T-cell (primary cell): ENCODE results near the gene ERN1. TPM values are rescaled to one million over a fixed set of nuclear protein-coding genes. Genes with fewer than 3 reads are reported as not detected.

Experiments
- ATAC-seq, 4 experiments: fragments of 200-7000 bp in 3 of 4; fragments of 150-1000 bp in 1 of 4; cut with Tn5 transposase; replicated peaks in 1 of 4; 1 replicate in 3 of 4; 2 replicates in 1 of 4; pipeline ENCODE4 v1.10.0; 2021; ENCODE audit warnings: moderate library complexity in 3 of 4, mild to moderate bottlenecking in 2 of 4, moderate number of reproducible peaks in 1 of 4
- CTCF ChIA-PET, 2 donors: fragments of 300-600 bp; sonication (Branson Sonifier 250); formaldehyde crosslinking; loops; one replicate each; lab custom pipeline; 2022; ENCODE audit warnings: antibody characterized with exemption in 2 of 2; lab: Charles Lee
- POLR2A ChIA-PET, 2 donors: fragments of 300-600 bp; sonication (Branson Sonifier 250); formaldehyde crosslinking; loops; one replicate each; lab custom pipeline; 2022; ENCODE audit warnings: antibody characterized with exemption in 2 of 2; lab: Charles Lee
- DNase-seq, 35 experiments: peaks; one replicate each; pipeline versions ENCODE4 v3.0.0 to v3.0.0-alpha.2; 2013 to 2023
- H3K27ac ChIP-seq: one replicate; pipeline ENCODE4 v1.5.1; 2013; ENCODE audit warnings: low read length
- H3K27me3 ChIP-seq, 2 experiments: replicated peaks in 1 of 2; 1 replicate in 1 of 2; 2 replicates in 1 of 2; pipeline versions ENCODE4 v1.6.1 to v1.7.0; 2013; ENCODE audit warnings: low read length in 1 of 2, mixed read lengths in 1 of 2; ENCODE audit not compliant: control insufficient read depth in 2 of 2, insufficient read depth in 2 of 2; ENCODE audit errors: extremely low read depth in 1 of 2
- H3K36me3 ChIP-seq, 2 donors: 1 replicate in 1 of 2; 2 replicates in 1 of 2; pipeline versions ENCODE4 v1.6.1 to v1.7.0; 2013; ENCODE audit warnings: low read length in 1 of 2; ENCODE audit not compliant: control insufficient read depth in 2 of 2, insufficient read depth in 1 of 2; ENCODE audit errors: extremely low read depth in 1 of 2
- H3K4me1 ChIP-seq, 2 experiments: 1 replicate in 1 of 2; 2 replicates in 1 of 2; pipeline versions ENCODE4 v1.6.1 to v1.7.0; 2013; ENCODE audit warnings: low read length in 2 of 2, mixed read lengths in 1 of 2; ENCODE audit not compliant: insufficient read depth in 2 of 2, control insufficient read depth in 1 of 2; ENCODE audit errors: extremely low read depth in 1 of 2
- H3K4me3 ChIP-seq, 2 donors: 1 replicate in 1 of 2; 2 replicates in 1 of 2; pipeline versions ENCODE4 v1.5.1 to v1.7.0; 2013; ENCODE audit warnings: mild to moderate bottlenecking in 2 of 2, low read length in 1 of 2, moderate library complexity in 1 of 2; ENCODE audit not compliant: control insufficient read depth in 1 of 2; ENCODE audit errors: extremely low read depth in 1 of 2
- H3K9me3 ChIP-seq: 2 replicates; pipeline ENCODE4 v1.7.0; 2013
- H3K27ac Mint-ChIP-seq, 2 donors: one replicate each; pipeline ENCODE4 v1.8.0; 2020 to 2021; ENCODE audit warnings: mild to moderate bottlenecking in 2 of 2, mixed read lengths in 2 of 2
- H3K27me3 Mint-ChIP-seq, 2 donors: one replicate each; pipeline ENCODE4 v1.8.0; 2021 to 2022; ENCODE audit warnings: mixed read lengths in 2 of 2
- H3K36me3 Mint-ChIP-seq: one replicate; pipeline ENCODE4 v1.8.0; 2021; ENCODE audit warnings: mixed read lengths
- H3K4me1 Mint-ChIP-seq, 3 donors: one replicate each; pipeline ENCODE4 v1.8.0; 2020 to 2022; ENCODE audit warnings: mixed read lengths in 3 of 3, mild to moderate bottlenecking in 1 of 3
- H3K4me3 Mint-ChIP-seq, 3 donors: one replicate each; pipeline ENCODE4 v1.8.0; 2020 to 2022; ENCODE audit warnings: mild to moderate bottlenecking in 3 of 3, mixed read lengths in 3 of 3, moderate library complexity in 3 of 3
- H3K9me3 Mint-ChIP-seq, 3 donors: one replicate each; pipeline ENCODE4 v1.8.0; 2020 to 2022; ENCODE audit warnings: mixed read lengths in 3 of 3
- WGBS: methylation state at CpG from one replicate; pipeline ENCODE4 v1.1.5; 2013; ENCODE audit warnings: missing lambda C conversion rate; ENCODE audit not compliant: insufficient coverage; 5-methylcytosine and 5-hydroxymethylcytosine counted together
- total RNA-seq, 35 experiments: library from RNA in 6 of 35; stranded (reverse) in 6 of 35; fragments of 120-200 nt in 1 of 35; gene quantifications; one replicate each; pipeline versions ENCODE4 v1.2.1 to v1.2.4 and lab custom pipeline; 2013 to 2026

ERN1 gene
- total RNA-seq, 5 donors from 2014 or later (not counting 1 experiment from before 2014, with no cell fraction given): 71.2 to 146 (median 112) TPM

GRCh38 chr17:64006361-64007088 is 123.4 kb downstream of the ERN1 start:
- Mint-ChIP-seq H3K27me3 (no peaks in the 10 kb centered on the region), H3K4me3 (no peak overlapping the region), H3K4me1 (peaks cover 49 to 65% (median 60%) of the 10 kb centered on the region in 3 donors), H3K27ac (peak overlapping the region; percentile 74 to 79), H3K36me3 (peaks cover 43% of the 10 kb centered on the region), H3K9me3 (no peaks in the 10 kb centered on the region)
- Histone ChIP-seq H3K4me3 (no peak overlapping the region), H3K36me3 (peaks cover 20 to 72% of the 10 kb centered on the region in 2 donors), H3K27me3 (no peaks in the 10 kb centered on the region), H3K4me1 (peaks cover 6 to 45% of the 10 kb centered on the region in 2 experiments), H3K27ac (no peak overlapping the region), H3K9me3 (no peaks in the 10 kb centered on the region)
- DNase-seq (peak in 1 of 35 experiments; percentile 19), ATAC-seq (no peak)
- POLR2A ChIA-PET: no interaction called here
- WGBS: 90% methylated on average over 12 of the region's 13 CpGs
- CTCF ChIA-PET: interaction anchor here in 1 of 2 donors (0.5 to 2.1 kb wide), 5 partner anchors 12 to 22 kb away, joined by 3 to 10 read pairs (median 6); partner anchors contain the start of gene ICAM2

DNA sequence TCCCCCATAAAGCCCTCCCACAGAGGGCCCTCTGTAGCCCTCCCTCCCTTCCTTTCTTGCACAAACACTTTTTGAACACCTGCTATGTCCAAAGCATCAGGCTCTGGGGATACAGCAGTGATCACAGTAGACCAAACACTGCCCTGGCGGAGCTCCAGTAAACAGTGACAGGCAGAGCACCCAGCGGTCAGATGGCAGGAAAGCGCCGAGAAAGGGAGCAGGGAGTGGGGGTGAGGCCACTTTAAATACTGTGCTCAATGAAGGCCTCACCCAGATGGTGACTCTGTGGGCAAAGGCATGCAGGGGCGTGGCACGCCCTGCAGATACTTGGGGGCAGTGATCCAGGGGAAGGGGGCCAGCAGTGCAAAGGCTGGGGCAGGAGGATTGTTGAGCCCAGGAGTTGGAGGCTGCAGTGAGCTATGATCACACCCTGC is 124.2 kb downstream of the ERN1 start:
- H3K36me3 ChIP-seq: peaks cover 20 to 70% of the 10 kb centered on the region in 2 donors
- WGBS: 90% methylated on average over 5 of the region's 6 CpGs
- ATAC-seq (no peak), DNase-seq (no peak)
- no peaks in the 10 kb centered on the region for H3K27me3 Mint-ChIP-seq
- H3K4me1 ChIP-seq: peaks cover 6 to 38% of the 10 kb centered on the region in 2 experiments
- H3K27ac Mint-ChIP-seq: peak overlapping the region; percentile 28 to 60
- CTCF ChIA-PET: interaction anchor here (0.5 to 2.1 kb wide), 4 partner anchors 12 to 23 kb away, joined by 5 to 10 read pairs (median 8); no protein-coding TSS in a partner anchor
- no peaks in the 10 kb centered on the region for H3K9me3 ChIP-seq
- no peak overlapping the region for H3K4me3 Mint-ChIP-seq
- POLR2A ChIA-PET: no interaction called here
- H3K4me1 Mint-ChIP-seq: peaks cover 41 to 58% (median 54%) of the 10 kb centered on the region in 3 donors
- H3K36me3 Mint-ChIP-seq: peaks cover 37% of the 10 kb centered on the region
- no peak overlapping the region for H3K27ac ChIP-seq
- no peaks in the 10 kb centered on the region for H3K9me3 Mint-ChIP-seq
- H3K27me3 ChIP-seq: no peaks in the 10 kb centered on the region
- H3K4me3 ChIP-seq: no peak overlapping the region

DNA sequence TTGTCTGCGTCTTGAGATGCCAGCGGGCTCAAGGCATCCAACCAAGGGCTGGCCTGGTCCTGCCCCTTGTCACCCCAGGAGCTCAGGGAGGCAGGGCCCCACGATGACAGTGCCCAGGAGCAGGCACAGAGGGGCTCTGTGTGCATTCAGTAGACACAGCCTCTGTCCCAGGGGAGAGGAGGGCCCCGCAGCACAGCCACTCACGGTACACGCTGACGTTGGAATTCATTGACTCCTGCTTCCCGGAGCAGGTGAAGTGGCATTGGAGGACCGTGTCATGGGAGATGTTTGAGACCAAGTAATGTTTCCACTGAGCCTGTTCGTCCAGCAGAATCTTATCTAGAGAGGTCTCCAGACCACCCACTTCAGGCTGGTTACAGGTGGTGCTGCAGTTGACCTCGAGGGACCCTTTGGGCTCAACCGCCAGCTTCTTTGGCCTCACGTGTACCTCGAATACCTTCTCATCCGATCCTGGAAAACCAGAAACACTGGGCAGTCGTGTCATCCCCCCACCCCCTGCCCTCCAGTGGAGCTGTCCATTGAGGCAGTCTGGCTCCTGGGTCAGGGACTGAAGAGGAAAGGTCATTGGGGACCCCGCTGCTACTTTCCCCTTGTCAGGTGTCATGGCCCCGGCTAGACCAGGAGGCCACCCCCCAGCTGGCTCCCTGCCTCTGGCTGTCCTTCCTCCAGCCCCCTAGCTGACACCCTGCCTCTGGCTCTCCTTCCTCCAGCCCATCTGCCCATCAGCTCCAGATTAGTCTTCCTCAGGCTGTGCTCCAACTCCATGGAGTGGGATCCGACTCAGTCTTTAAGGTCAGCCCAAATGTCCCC is 124.8 kb downstream of the ERN1 start:
- H3K27me3 ChIP-seq: no peaks in the 10 kb centered on the region
- peaks cover 20 to 68% of the 10 kb centered on the region in 2 donors for H3K36me3 ChIP-seq
- H3K9me3 ChIP-seq: no peaks in the 10 kb centered on the region
- Mint-ChIP-seq H3K27me3 (no peaks in the 10 kb centered on the region), H3K4me1 (peaks cover 37 to 58% (median 50%) of the 10 kb centered on the region in 3 donors), H3K27ac (peak overlapping the region; percentile 60 to 64), H3K4me3 (no peak overlapping the region), H3K36me3 (peaks cover 31% of the 10 kb centered on the region), H3K9me3 (no peaks in the 10 kb centered on the region)
- no peak overlapping the region for H3K27ac ChIP-seq
- ATAC-seq (no peak), DNase-seq (peak in 1 of 35 experiments; percentile 19)
- peaks cover 6 to 40% of the 10 kb centered on the region in 2 experiments for H3K4me1 ChIP-seq
- ChIA-PET CTCF (interaction anchor here (0.6 to 2.1 kb wide), 2 partner anchors 11 to 12 kb away, joined by 5 to 6 read pairs; no protein-coding TSS in a partner anchor), POLR2A (interaction anchor here in 1 of 2 donors (0.6 kb wide), 1 partner anchor 374 kb away, joined by 6 read pairs; no protein-coding TSS in a partner anchor)
- 94% methylated on average over 16 of the region's 19 CpGs for WGBS
- no peak overlapping the region for H3K4me3 ChIP-seq

- Histone ChIP-seq H3K27ac (no peak overlapping the region), H3K36me3 (peaks cover 18 to 65% of the 10 kb centered on the region in 2 donors), H3K4me3 (no peak overlapping the region), H3K9me3 (no peaks in the 10 kb centered on the region), H3K27me3 (no peaks in the 10 kb centered on the region), H3K4me1 (peaks cover 2 to 40% of the 10 kb centered on the region in 2 experiments)
- H3K4me3 Mint-ChIP-seq: no peak overlapping the region
- peaks cover 35 to 58% (median 48%) of the 10 kb centered on the region in 3 donors for H3K4me1 Mint-ChIP-seq
- no peaks in the 10 kb centered on the region for H3K27me3 Mint-ChIP-seq
- H3K9me3 Mint-ChIP-seq: no peaks in the 10 kb centered on the region
- H3K36me3 Mint-ChIP-seq: peaks cover 26% of the 10 kb centered on the region
- WGBS: 100% methylated on average over 2 of the region's 7 CpGs
- CTCF ChIA-PET: no interaction called here
- POLR2A ChIA-PET: no interaction called here
- no peak for DNase-seq
- ATAC-seq: no peak
- peak overlapping the region; percentile 36 to 55 for H3K27ac Mint-ChIP-seq
Measured at GRCh38 chr17:64004218-64004770, 125.7 kb downstream of the ERN1 start.

GRCh38 chr17:64003526-64004121 is 126.3 kb downstream of the ERN1 start:
- H3K27ac ChIP-seq: no peak overlapping the region
- WGBS: 91% methylated on average over 11 of the region's 13 CpGs
- Mint-ChIP-seq H3K4me1 (peaks cover 34 to 58% (median 48%) of the 10 kb centered on the region in 3 donors), H3K27me3 (no peaks in the 10 kb centered on the region), H3K9me3 (no peaks in the 10 kb centered on the region), H3K4me3 (no peak overlapping the region), H3K27ac (peak overlapping the region in 1 of 2 donors; percentile 36), H3K36me3 (peaks cover 22% of the 10 kb centered on the region)
- H3K4me3 ChIP-seq: no peak overlapping the region
- POLR2A ChIA-PET: no interaction called here
- H3K36me3 ChIP-seq: peaks cover 17 to 62% of the 10 kb centered on the region in 2 donors
- H3K27me3 ChIP-seq: no peaks in the 10 kb centered on the region
- peak in 2 of 35 experiments; percentile 9 to 19 for DNase-seq
- CTCF ChIA-PET: interaction anchor here in 1 of 2 donors (0.8 kb wide), 1 partner anchor 18 kb away, joined by 6 read pairs; no protein-coding TSS in a partner anchor
- H3K9me3 ChIP-seq: no peaks in the 10 kb centered on the region
- peaks cover 0 to 41% of the 10 kb centered on the region in 2 experiments for H3K4me1 ChIP-seq
- no peak for ATAC-seq
